NCI-H524 treated with DMSO at 0.1 percent for 48 hours (cell line): ENCODE results near the gene PPP6R3.

ENCODE experiments used
- DNase-seq: peaks from one replicate; lab custom pipeline; 2025; lab: John Stamatoyannopoulos, UW

PPP6R3 gene, protein sequence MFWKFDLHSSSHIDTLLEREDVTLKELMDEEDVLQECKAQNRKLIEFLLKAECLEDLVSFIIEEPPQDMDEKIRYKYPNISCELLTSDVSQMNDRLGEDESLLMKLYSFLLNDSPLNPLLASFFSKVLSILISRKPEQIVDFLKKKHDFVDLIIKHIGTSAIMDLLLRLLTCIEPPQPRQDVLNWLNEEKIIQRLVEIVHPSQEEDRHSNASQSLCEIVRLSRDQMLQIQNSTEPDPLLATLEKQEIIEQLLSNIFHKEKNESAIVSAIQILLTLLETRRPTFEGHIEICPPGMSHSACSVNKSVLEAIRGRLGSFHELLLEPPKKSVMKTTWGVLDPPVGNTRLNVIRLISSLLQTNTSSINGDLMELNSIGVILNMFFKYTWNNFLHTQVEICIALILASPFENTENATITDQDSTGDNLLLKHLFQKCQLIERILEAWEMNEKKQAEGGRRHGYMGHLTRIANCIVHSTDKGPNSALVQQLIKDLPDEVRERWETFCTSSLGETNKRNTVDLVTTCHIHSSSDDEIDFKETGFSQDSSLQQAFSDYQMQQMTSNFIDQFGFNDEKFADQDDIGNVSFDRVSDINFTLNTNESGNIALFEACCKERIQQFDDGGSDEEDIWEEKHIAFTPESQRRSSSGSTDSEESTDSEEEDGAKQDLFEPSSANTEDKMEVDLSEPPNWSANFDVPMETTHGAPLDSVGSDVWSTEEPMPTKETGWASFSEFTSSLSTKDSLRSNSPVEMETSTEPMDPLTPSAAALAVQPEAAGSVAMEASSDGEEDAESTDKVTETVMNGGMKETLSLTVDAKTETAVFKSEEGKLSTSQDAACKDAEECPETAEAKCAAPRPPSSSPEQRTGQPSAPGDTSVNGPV

DNA sequence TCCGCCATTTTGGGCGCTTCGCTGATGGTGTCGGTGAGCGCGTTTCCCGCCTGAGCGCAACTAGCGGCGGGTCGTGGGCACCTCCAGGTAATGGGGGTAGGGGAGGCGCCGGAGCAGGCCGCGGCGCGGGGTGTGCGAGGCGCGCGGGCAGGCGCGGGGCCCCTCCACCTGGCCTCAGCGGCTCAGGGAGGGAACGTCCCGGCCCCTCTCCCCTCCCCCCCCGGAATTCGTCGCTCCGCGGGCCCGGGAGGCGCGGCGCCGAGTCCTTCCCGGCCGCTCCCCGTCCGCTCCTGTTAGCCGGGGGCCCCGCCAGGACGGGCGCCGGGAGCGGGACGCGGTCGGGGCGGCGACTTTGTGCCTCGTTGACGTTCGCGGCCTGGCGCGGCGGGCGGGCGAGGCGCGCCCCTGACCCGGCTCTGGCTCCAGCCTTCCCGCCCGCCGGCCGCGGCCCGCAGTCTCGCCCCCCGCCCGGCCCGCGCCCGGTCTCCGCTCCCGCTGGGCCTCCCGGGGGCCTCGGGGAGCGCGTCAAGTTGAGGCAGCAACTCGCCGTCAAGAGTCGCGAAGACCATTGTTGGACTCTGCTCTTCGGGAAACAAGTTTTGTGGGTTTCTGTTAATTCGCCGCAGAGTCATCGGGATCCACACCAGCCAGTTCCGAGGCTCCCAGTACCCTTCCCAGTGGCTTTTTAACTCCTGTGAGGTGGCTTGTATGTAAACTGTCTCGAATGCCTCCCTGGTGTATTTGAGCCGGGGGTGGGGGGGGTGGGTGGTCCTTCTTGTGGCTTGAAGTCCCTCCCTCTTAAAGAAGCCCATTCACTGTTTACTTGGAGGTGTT, at the start of gene PPP6R3:
Gene PPP6R3 (plus strand): TSS at position 12 of the 834 bp plus-strand sequence. CDS start 76,913 bp downstream, outside the sequence.
- DNase-seq, result no peak

DNA sequence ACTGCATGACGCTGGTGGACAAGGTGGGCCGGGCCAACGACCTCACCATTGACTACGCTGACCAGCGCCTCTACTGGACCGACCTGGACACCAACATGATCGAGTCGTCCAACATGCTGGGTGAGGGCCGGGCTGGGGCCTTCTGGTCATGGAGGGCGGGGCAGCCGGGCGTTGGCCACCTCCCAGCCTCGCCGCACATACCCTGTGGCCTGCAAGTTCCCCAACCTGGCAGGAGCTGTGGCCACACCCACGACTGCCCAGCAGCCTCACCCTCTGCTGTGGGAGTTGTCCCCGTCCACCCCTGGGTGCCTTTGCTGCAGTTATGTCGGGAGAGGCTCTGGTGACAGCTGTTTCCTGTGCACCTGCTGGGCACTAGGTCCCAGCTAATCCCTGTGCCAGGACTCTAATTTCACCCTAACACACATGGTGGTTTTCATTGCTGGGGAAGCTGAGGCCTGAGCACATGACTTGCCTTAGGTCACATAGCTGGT, 49.0 kb upstream of the PPP6R3 start:
- DNase-seq, result no peak

DNA sequence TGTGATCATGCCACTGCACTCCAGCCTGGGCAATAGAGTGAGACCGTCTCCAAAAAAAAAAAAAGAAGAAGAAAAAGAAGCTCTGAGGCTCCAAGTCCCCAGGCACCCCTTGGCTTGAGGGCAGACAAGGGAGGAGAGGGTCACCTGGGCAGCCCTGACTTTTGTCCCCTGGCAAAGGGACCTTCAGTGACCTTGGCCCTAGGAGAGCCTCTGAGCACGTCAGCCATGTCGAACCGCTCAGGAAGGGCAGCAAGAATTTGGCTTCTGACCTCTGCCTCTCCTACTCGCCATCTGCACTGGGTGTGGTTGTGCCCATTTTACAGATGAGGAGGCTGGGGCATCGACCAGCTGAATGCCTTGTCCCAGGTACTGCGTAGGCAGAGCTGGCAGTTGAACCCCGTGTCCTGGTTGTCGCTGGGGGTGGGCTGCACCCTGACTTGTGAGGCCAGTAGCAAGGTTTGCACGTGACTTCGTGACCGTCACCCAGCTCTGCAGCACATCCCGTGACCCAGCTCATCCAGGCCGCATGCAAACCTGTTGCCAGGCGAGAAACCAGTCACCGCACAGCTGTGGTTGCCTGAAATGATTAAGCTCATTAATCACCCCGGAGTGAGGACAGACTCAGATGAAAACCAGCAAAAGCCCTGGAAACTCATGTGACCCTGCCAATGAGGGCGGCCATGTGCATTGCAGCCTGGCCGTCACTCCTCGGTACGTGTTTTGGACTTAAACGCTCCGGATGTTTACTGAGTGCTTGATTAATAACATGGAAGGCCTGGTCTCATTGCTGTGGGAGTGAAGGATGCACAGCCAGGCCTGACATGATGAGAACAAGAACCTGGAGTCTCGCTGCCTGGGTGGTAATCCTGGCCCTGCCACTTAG, 47.7 kb upstream of the PPP6R3 start:
- DNase-seq, result no peak

DNA sequence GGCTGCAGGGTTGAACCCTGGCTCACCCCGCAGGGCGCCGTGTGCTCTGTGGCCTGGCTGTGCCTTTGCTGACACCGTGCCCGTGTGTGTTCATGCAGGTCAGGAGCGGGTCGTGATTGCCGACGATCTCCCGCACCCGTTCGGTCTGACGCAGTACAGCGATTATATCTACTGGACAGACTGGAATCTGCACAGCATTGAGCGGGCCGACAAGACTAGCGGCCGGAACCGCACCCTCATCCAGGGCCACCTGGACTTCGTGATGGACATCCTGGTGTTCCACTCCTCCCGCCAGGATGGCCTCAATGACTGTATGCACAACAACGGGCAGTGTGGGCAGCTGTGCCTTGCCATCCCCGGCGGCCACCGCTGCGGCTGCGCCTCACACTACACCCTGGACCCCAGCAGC, 47.0 kb upstream of the PPP6R3 start:
- no peak for DNase-seq

DNA sequence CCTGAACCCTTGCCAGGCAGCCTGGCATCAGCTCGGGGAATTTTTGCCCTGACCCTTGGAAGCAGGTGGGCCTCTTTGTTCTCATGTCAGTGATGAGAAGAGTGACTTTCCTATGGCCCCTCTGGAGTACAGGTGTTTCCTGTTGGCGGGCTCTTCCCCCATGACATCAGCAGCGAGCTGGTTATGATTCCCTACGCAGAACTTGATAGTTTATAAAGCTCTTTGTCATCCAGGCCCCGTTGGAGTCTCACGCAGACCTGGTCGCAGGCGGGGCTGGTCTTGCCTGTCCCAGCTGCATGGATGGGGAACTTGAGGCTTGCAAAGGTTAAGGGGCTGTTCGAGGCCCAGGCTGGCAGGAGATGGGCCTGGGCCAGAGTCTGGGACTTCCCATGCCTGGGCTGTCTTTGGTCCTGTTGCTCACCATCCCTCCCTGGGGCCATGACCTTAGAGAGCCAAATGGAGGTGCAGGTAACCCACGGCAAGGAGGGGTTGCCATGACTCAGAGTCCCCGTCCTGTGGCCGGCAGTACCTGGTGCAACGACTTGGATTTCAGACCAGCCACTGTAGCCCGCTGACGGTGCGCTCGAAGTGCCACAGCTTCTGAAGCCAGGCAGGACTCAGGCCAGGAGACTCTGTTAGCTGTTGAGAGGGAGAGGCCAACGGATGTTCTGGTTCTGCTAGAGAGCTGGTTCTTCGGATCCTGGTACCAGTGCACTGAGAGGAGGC, 45.9 kb upstream of the PPP6R3 start:
- DNase-seq, result no peak

DNA sequence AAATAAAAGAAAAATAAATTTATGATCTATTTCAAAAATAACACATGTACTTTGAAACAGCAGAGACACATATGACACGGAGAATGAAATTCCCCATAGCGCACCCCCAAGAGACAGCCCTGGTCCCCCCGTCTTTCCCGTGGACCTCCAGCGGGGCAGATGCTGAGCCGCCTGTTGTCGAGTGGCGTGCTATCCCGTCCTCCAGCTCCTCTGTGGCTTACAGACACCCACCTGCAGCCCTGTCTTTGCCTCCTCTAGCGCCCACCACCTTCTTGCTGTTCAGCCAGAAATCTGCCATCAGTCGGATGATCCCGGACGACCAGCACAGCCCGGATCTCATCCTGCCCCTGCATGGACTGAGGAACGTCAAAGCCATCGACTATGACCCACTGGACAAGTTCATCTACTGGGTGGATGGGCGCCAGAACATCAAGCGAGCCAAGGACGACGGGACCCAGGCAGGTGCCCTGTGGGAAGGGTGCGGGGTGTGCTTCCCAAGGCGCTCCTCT, 44.4 kb upstream of the PPP6R3 start:
- no peak for DNase-seq

DNA sequence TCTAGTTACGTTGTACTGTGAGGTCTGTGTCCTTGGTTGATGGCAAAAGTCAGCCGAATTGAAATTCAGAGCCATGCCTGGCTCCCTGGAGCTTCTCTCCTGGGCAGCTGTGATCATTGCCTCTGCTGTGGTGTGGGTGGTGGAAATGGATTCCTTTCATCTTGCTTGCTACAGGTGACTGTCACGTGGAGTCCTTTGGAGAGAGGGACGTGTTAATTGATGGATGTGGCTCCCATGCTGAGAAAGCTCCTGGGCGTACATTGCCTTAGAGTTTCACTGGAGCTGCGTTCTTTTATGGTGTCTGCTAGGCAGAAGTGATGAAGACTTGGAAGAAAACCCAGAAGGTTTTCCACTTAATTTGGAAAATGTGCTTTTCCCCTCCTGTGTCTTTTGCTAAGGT, 41.9 kb upstream of the PPP6R3 start:
- DNase-seq, result no peak

DNA sequence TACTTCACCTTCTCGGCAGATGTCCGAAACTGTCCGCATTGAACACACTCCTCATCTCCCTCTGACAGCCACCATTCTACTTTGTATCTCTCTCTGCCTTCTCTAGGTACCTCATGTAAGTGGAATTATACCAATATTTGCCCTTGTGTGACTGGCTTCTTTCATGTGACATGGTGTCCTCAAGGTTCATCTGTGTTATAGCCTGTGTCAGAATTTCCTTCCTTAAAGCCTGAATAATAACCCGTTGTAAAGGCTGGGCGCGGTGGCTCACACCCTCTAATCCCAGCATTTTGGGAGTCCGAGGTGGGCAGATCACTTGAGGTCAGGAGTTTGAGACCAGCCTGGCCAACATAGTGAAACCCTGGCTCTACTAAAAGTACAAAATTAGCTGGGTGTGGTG, 40.4 kb upstream of the PPP6R3 start:
- DNase-seq, result no peak

DNA sequence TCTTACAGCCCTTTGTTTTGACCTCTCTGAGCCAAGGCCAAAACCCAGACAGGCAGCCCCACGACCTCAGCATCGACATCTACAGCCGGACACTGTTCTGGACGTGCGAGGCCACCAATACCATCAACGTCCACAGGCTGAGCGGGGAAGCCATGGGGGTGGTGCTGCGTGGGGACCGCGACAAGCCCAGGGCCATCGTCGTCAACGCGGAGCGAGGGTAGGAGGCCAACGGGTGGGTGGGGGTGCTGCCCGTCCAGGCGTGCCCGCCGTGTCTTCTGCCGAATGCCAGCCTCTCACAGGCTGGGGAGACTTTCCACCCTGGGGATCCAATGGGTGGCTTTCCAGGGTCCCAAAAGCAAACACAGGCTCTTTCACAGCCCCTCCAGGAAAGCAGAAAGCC, 37.1 kb upstream of the PPP6R3 start:
- no peak for DNase-seq

DNA sequence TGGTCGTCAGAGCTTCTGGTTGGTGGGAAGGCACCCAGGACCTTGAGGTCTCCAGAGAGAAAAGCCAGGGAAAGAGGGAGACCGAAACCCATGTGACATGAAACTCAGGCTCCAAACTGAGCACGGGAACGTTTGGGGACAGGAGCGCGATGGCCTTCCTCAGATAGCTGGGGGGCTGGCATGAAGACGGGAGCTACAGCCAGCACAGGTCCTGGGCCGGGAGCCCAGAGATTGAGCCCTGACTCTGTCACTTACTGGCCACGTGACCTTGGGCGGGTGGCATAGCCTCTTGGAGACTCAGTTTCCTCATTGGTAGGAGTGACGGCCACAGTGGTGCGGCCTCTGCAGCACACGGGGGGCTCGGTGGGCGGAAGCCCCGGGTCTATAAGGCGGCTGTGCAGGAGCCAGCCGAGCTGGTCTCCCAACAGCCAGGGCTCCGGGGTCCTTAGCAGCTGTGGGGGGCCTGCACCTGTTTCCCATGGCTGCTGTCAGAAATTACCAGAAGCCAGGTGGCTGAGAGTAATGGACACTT, 36.4 kb upstream of the PPP6R3 start:
- DNase-seq, result no peak

DNA sequence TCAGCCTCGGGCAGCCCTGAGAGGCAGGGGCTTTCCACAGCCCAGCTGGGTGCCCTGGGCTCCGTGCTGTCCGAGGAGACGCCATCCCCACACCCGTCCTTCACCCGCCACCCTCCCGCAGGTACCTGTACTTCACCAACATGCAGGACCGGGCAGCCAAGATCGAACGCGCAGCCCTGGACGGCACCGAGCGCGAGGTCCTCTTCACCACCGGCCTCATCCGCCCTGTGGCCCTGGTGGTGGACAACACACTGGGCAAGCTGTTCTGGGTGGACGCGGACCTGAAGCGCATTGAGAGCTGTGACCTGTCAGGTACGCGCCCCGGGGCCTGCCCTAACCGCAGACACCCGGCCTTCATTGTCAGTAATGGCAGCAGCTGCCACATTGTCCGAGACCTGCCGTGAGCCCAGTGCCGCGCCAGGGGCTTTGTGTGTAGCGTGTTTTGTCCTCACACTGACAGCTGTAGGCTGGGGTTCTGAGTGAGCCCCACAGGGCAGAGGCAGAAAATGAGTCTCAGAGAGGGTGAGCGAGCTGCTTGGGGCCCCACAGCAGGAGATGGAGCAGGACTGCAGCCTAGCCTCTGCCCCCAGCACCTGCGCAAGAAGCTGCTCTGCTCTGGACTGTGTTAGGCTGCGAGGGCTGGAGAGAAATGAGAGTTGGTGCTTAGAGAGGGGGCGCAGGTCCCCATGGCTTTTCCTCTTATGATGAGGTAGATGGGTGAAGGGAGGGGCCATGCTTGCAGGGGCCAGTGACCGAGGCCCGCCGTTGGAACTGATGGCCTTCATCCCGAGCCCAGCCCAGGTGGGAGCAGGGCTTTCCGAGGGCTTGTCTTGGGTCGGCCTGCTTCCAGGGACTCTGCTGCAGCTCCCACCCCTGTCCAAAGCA, 35.3 kb upstream of the PPP6R3 start:
- no peak for DNase-seq

DNA sequence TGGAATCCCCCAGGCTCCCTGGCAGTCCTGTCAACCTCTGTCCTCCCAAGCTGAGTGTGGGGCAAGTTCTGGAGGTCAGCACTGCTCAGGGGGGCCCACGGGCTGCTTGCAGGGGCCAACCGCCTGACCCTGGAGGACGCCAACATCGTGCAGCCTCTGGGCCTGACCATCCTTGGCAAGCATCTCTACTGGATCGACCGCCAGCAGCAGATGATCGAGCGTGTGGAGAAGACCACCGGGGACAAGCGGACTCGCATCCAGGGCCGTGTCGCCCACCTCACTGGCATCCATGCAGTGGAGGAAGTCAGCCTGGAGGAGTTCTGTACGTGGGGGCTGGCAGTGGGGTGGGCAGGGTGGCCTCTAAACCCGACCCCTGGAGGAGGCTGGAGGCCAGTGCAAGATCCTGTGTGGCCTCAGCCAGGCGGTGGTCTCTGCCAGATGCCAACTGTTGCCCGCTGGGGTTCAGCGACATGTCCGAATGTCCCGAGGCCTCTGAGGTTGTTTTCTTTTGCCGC, 34.6 kb upstream of the PPP6R3 start:
- DNase-seq, result no peak

DNA sequence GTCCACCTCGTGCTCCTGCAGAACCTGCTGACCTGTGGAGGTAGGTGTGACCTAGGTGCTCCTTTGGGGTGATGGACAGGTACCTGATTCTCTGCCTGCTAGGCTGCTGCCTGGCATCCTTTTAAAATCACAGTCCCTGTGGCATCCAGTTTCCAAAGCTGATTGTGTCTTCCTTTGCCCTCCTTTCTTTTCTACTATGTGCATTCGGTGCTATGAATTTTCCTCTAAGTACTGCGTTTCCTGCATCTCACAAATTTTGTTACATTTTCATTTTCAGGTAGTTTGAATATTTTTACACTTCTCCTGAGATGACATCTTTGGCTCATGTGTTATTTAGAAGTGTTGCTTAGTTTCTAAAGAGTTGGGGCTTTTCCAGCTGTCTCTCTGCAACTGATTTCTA, 30.9 kb upstream of the PPP6R3 start:
- no peak for DNase-seq

DNA sequence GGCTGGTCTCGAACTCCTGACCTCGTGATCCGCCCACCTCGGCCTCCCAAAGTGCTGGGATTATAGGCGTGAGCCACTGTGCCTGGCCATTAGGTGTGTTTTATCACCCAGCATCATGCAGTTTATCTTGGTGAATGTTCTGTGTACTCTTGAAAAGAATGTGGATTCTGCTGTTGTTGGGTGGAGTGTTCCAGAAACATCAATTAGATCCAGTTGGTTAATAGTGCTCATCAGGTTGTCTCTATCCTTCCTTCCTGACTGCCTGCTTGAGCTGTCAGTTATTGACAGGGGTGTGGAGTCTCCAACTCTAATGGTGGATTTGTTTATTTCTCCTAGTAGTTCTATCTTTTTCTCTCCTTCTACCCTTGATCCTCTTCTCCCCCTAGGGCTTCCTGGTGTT, 30.2 kb upstream of the PPP6R3 start:
- no peak for DNase-seq

DNA sequence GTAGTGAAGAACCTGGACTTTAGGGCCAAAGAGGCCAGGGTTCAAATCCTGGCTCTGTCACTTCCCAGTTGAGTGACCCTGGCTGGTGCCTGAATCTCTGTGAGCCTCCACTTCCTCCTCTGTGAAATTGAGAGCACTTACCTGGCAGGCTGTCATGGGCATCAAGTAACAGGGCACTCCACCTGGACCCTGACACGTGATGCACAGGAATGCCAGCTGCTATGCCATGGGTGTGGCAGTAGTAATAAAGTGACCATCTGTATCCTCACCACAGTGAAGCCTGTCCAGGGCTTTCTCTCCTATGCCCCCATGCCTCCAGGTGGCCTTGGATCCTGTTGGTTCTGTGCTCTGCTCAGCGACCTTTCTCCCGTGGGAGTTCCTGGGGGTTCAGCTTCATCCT, 29.8 kb upstream of the PPP6R3 start:
- no peak for DNase-seq

DNA sequence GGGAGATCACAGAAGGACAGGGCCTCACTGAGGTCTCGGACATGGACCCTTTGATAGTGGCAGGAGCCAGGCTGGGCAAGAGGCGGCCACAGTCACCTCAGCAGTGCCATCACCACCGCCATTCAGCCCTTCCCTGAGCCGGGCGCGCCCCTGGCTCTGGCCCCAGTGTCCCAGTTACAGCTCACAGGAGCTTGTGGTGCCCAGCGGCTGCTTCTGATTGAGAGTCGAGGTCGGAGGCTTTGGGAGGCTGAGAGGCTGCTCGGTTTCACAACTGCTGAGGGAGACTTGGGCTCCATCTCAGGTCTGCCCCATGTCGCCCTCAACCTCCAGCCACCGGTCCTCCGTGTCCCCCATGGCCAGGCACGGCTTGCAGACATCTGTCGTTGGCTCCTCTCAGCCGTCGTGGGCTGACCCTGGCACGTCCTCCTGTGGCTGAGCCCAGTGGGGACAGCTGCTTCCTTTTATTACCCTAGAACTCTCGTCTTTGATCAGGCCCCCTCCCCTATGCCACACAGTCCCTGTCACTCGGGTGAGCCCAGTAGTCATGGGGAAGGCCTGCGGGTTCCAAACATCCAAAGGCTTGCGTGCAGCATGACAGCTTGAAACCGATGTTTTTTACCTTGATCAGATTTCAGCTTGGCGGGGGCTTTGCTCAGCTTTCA, 28.4 kb upstream of the PPP6R3 start:
- no peak for DNase-seq

DNA sequence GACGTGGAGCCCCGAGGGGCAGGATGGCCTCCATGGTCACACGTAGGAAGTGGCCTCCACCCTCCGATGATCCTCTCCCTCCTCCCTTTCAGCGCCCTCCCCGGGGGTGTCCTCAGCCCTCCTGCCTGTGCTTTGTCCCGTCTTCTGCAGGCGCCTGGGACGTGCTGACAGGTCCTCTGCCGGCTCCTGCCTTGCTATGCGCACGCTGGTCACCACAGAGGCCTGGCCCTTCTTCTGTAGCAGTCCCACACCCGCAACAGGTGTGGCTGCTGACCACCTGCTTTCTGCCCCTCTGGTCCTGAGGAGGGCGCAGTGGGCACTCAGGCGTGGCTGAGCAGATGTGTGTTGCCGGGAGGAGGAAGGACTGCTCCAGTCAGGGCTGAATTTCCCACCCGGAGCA, 27.7 kb upstream of the PPP6R3 start:
- DNase-seq, result no peak

DNA sequence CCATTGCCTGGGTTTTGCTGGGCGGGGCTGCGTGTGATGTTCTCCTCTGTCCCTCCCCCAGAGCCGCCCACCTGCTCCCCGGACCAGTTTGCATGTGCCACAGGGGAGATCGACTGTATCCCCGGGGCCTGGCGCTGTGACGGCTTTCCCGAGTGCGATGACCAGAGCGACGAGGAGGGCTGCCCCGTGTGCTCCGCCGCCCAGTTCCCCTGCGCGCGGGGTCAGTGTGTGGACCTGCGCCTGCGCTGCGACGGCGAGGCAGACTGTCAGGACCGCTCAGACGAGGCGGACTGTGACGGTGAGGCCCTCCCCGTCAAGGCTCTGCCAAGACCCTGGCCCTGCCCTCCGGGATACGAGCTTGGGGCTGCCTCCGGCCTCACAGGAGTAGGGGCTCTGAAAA, 27.0 kb upstream of the PPP6R3 start:
- DNase-seq, result no peak
